ENCODE measurements around the gene MYL9. TPM values are rescaled to one million over a fixed set of nuclear protein-coding genes. Genes with fewer than 3 reads are reported as not detected.

MYL9 gene
- total and polyA plus RNA-seq, 10 of the 15 experiments (the other 5 are each of a cell fraction or from before 2014, with no cell fraction given) = 0.28 to 1.7 (median 0.63) TPM; not detected in 3

DNA sequence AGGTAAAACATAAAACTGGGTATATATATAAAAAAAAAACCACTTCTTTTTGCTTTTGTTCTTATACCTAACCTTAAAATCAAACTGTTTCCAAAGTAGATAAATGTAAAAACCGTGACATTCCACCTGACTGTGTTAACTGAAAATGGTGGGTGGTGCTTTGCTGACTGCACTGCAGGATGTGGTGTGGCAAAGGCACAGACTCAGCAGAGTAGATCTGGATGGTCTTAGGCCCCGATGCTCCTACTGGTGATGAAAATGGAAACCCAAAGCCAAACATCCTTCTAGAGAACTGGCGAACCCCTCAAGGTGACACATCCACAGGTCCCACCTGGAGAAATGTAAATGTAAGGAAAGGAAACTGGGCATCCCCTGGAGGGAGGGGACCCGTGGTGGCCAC is 41.0 kb downstream of the MYL9 start (continued):
- TF ChIP-seq, protein P1, sequence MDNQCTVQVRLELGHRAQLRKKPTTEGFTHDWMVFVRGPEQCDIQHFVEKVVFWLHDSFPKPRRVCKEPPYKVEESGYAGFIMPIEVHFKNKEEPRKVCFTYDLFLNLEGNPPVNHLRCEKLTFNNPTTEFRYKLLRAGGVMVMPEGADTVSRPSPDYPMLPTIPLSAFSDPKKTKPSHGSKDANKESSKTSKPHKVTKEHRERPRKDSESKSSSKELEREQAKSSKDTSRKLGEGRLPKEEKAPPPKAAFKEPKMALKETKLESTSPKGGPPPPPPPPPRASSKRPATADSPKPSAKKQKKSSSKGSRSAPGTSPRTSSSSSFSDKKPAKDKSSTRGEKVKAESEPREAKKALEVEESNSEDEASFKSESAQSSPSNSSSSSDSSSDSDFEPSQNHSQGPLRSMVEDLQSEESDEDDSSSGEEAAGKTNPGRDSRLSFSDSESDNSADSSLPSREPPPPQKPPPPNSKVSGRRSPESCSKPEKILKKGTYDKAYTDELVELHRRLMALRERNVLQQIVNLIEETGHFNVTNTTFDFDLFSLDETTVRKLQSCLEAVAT (IDR thresholded peaks at IDR 0.05) = no peak
- TF ChIP-seq NRF1 (conservative IDR thresholded peaks at IDR 0.05; ENCODE audit: low read depth, low read length) (no peak), NFYB (IDR thresholded peaks at IDR 0.05; ENCODE audit: insufficient read depth, low read depth, low read length) (no peak), SIX5 (IDR thresholded peaks at IDR 0.05; ENCODE audit: low read depth, low read length, severe bottlenecking) (no peak)
- TF ChIP-seq, protein P2, sequence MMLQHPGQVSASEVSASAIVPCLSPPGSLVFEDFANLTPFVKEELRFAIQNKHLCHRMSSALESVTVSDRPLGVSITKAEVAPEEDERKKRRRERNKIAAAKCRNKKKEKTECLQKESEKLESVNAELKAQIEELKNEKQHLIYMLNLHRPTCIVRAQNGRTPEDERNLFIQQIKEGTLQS (IDR thresholded peaks at IDR 0.05; ENCODE audit: borderline replicate concordance, extremely low read depth, low read depth, low read length) = no peak

DNA sequence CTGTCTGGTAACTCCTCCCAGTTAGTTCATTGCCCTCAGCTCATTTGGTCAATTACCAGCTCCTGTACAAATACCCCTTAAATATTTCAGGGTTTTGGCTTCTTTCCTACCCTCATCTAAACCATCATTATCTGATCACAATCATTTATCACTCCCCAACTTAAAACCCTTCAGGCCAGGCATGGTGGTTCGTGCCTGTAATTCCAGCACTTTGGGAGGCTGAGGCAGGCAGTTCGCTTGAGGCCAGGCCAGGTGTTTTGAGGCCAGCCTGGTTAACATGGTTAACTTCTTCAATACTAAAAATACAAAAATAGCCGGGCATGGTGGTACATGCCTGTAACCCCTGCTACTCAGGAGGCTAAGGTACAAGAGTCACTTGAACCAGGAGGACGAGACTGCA is 41.5 kb downstream of the MYL9 start:
- Histone ChIP-seq H3K9ac (ENCODE audit: control insufficient read depth, insufficient read depth, low read length) (no peak overlapping the region), H4K20me1 (ENCODE audit: control insufficient read depth, insufficient read depth) (0 out of 2 replicates have a peak, but pooled peaks cover 4% of the 10 kb centered on the region), H3K36me3 (ENCODE audit: control insufficient read depth in 2 of 2, insufficient read depth in 2 of 2, low read length in 1 of 2) (peaks cover 23 to 25% of the 10 kb centered on the region in 2 experiments; a peak in 3 of 4 replicates), H3K27me3 (replicated peaks in 1 of 2; ENCODE audit: control insufficient read depth in 2 of 2, insufficient read depth in 2 of 2, low read length in 1 of 2) (no peaks in the 10 kb centered on the region), H3K4me3 (no peak overlapping the region), H3K4me2 (ENCODE audit: control insufficient read depth, insufficient read depth) (no peak overlapping the region), H3K27ac (ENCODE audit: control insufficient read depth, insufficient read depth) (no peak overlapping the region), H3K4me1 (ENCODE audit: control insufficient read depth, insufficient read depth, low read length) (peaks cover 5% of the 10 kb centered on the region), H3K79me2 (ENCODE audit: control insufficient read depth, insufficient read depth, low read length) (peaks cover 16% of the 10 kb centered on the region), H2AFZ (ENCODE audit: control insufficient read depth, low read depth, low read length) (no peak overlapping the region), H3K9me3 (replicated peaks; ENCODE audit: control insufficient read depth, insufficient read depth, low read length) (no peaks in the 10 kb centered on the region; the same call in 2 of the 3 replicates)
- CTCF ChIA-PET = interaction anchor here (0.5 kb wide), 1 partner anchor 22 kb away, joined by 3 read pairs; no protein-coding TSS in a partner anchor
- POLR2A ChIA-PET = no interaction called here
- no peak for DNase-seq (ENCODE audit: low read depth, low spot score)
- TF ChIP-seq ZNF207 (IDR thresholded peaks at IDR 0.05; ENCODE audit: borderline replicate concordance) (no peak), POLR2AphosphoS5 (IDR thresholded peaks at IDR 0.05; ENCODE audit: low read length) (no peak), RB1 (IDR thresholded peaks at IDR 0.05; ENCODE audit: borderline replicate concordance) (no peak), EED (IDR thresholded peaks at IDR 0.05; ENCODE audit: low read depth) (no peak), NR2C2 (IDR thresholded peaks at IDR 0.05; ENCODE audit: borderline replicate concordance, control insufficient read depth, insufficient read length, low read depth) (no peak)
- TF ChIP-seq, protein P3, sequence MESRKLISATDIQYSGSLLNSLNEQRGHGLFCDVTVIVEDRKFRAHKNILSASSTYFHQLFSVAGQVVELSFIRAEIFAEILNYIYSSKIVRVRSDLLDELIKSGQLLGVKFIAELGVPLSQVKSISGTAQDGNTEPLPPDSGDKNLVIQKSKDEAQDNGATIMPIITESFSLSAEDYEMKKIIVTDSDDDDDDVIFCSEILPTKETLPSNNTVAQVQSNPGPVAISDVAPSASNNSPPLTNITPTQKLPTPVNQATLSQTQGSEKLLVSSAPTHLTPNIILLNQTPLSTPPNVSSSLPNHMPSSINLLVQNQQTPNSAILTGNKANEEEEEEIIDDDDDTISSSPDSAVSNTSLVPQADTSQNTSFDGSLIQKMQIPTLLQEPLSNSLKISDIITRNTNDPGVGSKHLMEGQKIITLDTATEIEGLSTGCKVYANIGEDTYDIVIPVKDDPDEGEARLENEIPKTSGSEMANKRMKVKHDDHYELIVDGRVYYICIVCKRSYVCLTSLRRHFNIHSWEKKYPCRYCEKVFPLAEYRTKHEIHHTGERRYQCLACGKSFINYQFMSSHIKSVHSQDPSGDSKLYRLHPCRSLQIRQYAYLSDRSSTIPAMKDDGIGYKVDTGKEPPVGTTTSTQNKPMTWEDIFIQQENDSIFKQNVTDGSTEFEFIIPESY (IDR thresholded peaks at IDR 0.05) = no peak
- TF ChIP-seq, protein P4, sequence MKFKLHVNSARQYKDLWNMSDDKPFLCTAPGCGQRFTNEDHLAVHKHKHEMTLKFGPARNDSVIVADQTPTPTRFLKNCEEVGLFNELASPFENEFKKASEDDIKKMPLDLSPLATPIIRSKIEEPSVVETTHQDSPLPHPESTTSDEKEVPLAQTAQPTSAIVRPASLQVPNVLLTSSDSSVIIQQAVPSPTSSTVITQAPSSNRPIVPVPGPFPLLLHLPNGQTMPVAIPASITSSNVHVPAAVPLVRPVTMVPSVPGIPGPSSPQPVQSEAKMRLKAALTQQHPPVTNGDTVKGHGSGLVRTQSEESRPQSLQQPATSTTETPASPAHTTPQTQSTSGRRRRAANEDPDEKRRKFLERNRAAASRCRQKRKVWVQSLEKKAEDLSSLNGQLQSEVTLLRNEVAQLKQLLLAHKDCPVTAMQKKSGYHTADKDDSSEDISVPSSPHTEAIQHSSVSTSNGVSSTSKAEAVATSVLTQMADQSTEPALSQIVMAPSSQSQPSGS (IDR thresholded peaks at IDR 0.05; ENCODE audit: low read length) = no peak
- in situ Hi-C loops (cut with MboI) (no loop called here), intact Hi-C loops (cut with micrococcal nuclease; ENCODE audit: unreplicated experiment) (no loop called here)
- 82% methylated on average over 4 of the region's 4 CpGs for WGBS (ENCODE audit: insufficient coverage, insufficient replicate concordance, low lambda C conversion rate, missing lambda C conversion rate)
- FAIRE-seq = no peak
- RAD21 ChIA-PET (ENCODE audit: unreplicated experiment) = interaction anchor here (2.2 kb wide), 1 partner anchor 22 kb away, joined by 7 read pairs; the partner anchor contains the start of gene RAB5IF
- SMC1A ChIA-PET (ENCODE audit: uncharacterized antibody, unreplicated experiment) = no interaction called here
- BruUV-seq (replicated peaks) = no TSS peak
- ATAC-seq = no peak

Data from GM12878 (cell line).